CD8-positive, alpha-beta memory T cell (primary cell): ENCODE measurements around the gene ASIP. TPM values are rescaled to one million over a fixed set of nuclear protein-coding genes. Genes with fewer than 3 reads are reported as not detected.
A peak's percentile ranks its signal among the peaks of the same experiment; 100 is the strongest.

ENCODE experiments used
- CTCF ChIA-PET: fragments of 350-600 bp; sonication (Branson Sonifier 250); formaldehyde crosslinking; loops from one replicate; lab custom pipeline; 2021; ENCODE audit warnings: antibody characterized with exemption; lab: Charles Lee
- POLR2A ChIA-PET: fragments of 350-600 bp; sonication (Branson Sonifier 250); formaldehyde crosslinking; loops from one replicate; lab custom pipeline; 2021; ENCODE audit warnings: antibody characterized with exemption; lab: Charles Lee
- DNase-seq, 5 donors: peaks; one replicate each; pipeline versions ENCODE4 v3.0.0 to v3.0.0-alpha.2; 2020 to 2022; ENCODE audit warnings: mixed read lengths in 1 of 5
- H3K27ac ChIP-seq: one replicate; pipeline ENCODE4 v1.7.0; 2013; ENCODE audit warnings: low read depth, mild to moderate bottlenecking, low read length, moderate library complexity
- H3K27me3 ChIP-seq: 2 replicates; pipeline ENCODE4 v1.7.0; 2013; ENCODE audit warnings: low read length, mild to moderate bottlenecking; ENCODE audit not compliant: insufficient read depth, poor library complexity, severe bottlenecking
- H3K36me3 ChIP-seq: 2 replicates; pipeline ENCODE4 v1.7.0; 2013; ENCODE audit warnings: mild to moderate bottlenecking, low read length, moderate library complexity; ENCODE audit not compliant: insufficient read depth
- H3K4me1 ChIP-seq: 2 replicates; pipeline ENCODE4 v1.7.0; 2013; ENCODE audit warnings: mild to moderate bottlenecking, low read length, moderate library complexity; ENCODE audit not compliant: insufficient read depth
- H3K4me3 ChIP-seq: 2 replicates; pipeline ENCODE4 v1.7.0; 2013; ENCODE audit warnings: mild to moderate bottlenecking, low read length
- H3K9me3 ChIP-seq: 2 replicates; pipeline ENCODE4 v1.7.0; 2013; ENCODE audit warnings: mild to moderate bottlenecking, low read length
- H3K27ac Mint-ChIP-seq, 8 donors: one replicate each; pipeline ENCODE4 v1.8.0; 2020 to 2021; ENCODE audit warnings: mixed read lengths in 8 of 8, mild to moderate bottlenecking in 6 of 8, inconsistent platforms in 3 of 8, moderate library complexity in 3 of 8
- H3K27me3 Mint-ChIP-seq, 2 donors: one replicate each; pipeline ENCODE4 v1.8.0; 2020 to 2021; ENCODE audit warnings: mixed read lengths in 2 of 2, mild to moderate bottlenecking in 1 of 2, moderate library complexity in 1 of 2
- H3K36me3 Mint-ChIP-seq, 3 donors: one replicate each; pipeline ENCODE4 v1.8.0; 2020 to 2021; ENCODE audit warnings: mixed read lengths in 3 of 3, inconsistent platforms in 1 of 3, mild to moderate bottlenecking in 1 of 3
- H3K4me1 Mint-ChIP-seq, 3 donors: one replicate each; pipeline ENCODE4 v1.8.0; 2020 to 2021; ENCODE audit warnings: mixed read lengths in 3 of 3, inconsistent platforms in 1 of 3, mild to moderate bottlenecking in 1 of 3
- H3K4me3 Mint-ChIP-seq, 7 donors: one replicate each; pipeline ENCODE4 v1.8.0; 2020 to 2021; ENCODE audit warnings: mixed read lengths in 7 of 7, mild to moderate bottlenecking in 6 of 7, moderate library complexity in 4 of 7, inconsistent platforms in 2 of 7
- H3K9me3 Mint-ChIP-seq, 5 donors: one replicate each; pipeline ENCODE4 v1.8.0; 2020 to 2022; ENCODE audit warnings: mixed read lengths in 5 of 5, mild to moderate bottlenecking in 3 of 5, moderate library complexity in 2 of 5, inconsistent platforms in 1 of 5
- polyA plus RNA-seq: library from polyadenylated mRNA; unstranded; fragments of 300-500 nt; fragmentation: Illumina TruSeq; gene quantifications from one replicate; pipeline ENCODE4 v1.2.3, GENCODE V29; 2021
- total RNA-seq, 2 experiments: library from RNA; stranded (reverse); gene quantifications; one replicate each; pipeline ENCODE4 v1.2.3, GENCODE V29; 2021

Gene ASIP
- total and polyA plus RNA-seq, 3 experiments from 2014 or later = not detected

DNA sequence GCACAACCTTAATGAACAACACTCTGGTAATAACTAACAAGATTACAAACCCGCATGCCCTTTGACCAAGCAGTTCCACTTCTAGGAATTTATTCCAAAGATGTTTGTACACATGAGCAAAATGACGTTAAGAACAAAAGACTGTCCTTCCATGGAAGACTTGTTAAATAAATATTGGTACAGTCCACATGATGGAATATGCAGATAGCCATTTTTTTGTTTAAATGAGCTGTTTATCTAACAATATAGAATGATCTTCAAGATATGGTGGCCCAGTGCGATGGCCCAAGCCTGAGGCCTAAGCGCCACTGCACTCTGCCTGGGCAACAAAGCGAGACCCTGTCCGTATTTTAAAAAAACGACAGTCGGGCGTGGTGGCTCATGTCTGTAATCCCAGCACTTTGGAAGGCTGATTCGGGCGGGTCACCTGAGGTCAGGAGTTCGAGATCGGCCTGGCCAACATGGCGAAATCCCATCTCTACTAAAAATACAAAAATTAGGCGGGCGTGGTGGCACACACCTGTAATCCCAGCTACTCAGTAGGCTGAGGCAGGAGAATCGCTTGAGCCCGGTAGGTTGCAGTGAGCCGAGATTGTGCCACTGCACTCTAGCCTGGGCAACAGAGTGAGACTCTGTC lies 69.4 kb downstream of the ASIP start:
- Mint-ChIP-seq H3K36me3 (no peaks in the 10 kb centered on the region), H3K9me3 (no peaks in the 10 kb centered on the region), H3K27me3 (peaks cover 2 to 21% of the 10 kb centered on the region in 2 donors), H3K27ac (no peak overlapping the region), H3K4me1 (peaks cover 6 to 13% (median 12%) of the 10 kb centered on the region in 3 donors), H3K4me3 (no peak overlapping the region)
- DNase-seq = no peak
- ChIA-PET POLR2A (no interaction called here), CTCF (interaction anchor here (1.0 to 3.5 kb wide), 5 partner anchors 8 to 457 kb away, joined by 3 to 73 read pairs (median 29); partner anchors contain the start of genes AHCY and DYNLRB1)
- Histone ChIP-seq H3K27ac (no peak overlapping the region), H3K36me3 (no peaks in the 10 kb centered on the region), H3K27me3 (peaks cover 7% of the 10 kb centered on the region), H3K9me3 (no peaks in the 10 kb centered on the region), H3K4me3 (no peak overlapping the region), H3K4me1 (peaks cover 9% of the 10 kb centered on the region)

DNA sequence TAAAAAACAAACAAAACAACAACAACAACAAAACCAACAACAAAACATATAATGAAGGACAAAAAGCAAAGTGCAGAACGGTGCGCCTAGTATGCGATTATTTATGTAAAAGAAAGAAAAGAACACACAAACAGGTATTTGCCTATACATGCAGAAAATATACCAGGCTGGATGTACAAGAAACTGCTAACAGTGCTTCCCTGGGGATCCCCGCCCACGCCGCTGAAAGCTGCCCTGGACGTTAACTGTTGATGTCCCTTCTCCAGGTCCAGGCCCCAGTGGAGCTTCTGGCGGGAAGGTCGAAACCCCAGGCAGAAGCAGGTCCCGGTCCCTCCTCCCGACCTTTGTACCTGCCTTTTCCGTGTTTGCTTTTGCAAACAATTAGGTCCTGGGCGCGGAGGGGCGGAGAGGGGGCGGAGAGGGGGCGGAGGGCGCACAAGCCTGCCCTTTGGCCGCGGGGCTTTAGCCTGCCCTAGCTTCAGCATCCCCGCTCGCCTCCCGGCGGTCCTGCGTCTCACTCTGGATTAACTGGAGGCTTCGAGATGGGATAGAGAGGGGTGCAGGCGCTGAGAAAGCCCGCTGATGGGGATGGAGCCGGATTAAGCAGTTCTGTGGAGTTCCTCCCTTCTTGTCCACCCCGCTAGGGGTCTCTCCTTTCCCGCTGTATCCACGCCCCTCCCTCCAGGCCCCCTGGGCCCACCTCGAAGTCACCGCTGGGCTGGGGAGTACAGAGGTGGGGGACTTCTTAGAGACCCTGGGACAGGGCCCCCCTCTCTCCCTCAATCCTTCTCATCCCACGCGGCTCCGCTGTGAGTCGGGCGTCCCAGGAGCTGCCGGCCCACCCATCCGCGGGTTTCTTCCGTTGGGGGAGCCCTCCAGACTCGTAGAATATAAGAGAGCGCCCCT lies 70.1 kb downstream of the ASIP start:
- H3K36me3 ChIP-seq = no peaks in the 10 kb centered on the region
- H3K9me3 ChIP-seq = no peaks in the 10 kb centered on the region
- Mint-ChIP-seq H3K27ac (peak overlapping the region in 1 of 8 donors; percentile 17), H3K9me3 (no peaks in the 10 kb centered on the region), H3K4me3 (no peak overlapping the region), H3K36me3 (no peaks in the 10 kb centered on the region), H3K4me1 (peaks cover 6 to 13% (median 12%) of the 10 kb centered on the region in 3 donors), H3K27me3 (peaks cover 2 to 23% of the 10 kb centered on the region in 2 donors)
- CTCF ChIA-PET = interaction anchor here (1.0 to 3.5 kb wide), 14 partner anchors 9 to 461 kb away, joined by 3 to 73 read pairs (median 10); partner anchors contain the start of genes AHCY, DYNLRB1, ITCH and PIGU
- H3K27ac ChIP-seq = no peak overlapping the region
- POLR2A ChIA-PET = no interaction called here
- DNase-seq = no peak
- H3K27me3 ChIP-seq = peaks cover 7% of the 10 kb centered on the region
- no peak overlapping the region for H3K4me3 ChIP-seq
- H3K4me1 ChIP-seq = peaks cover 9% of the 10 kb centered on the region

- no peak for DNase-seq
- Mint-ChIP-seq H3K4me1 (peaks cover 6 to 13% (median 12%) of the 10 kb centered on the region in 3 donors), H3K9me3 (no peaks in the 10 kb centered on the region), H3K27ac (peak overlapping the region in 1 of 8 donors; percentile 17), H3K27me3 (peaks cover 2 to 23% of the 10 kb centered on the region in 2 donors), H3K36me3 (no peaks in the 10 kb centered on the region), H3K4me3 (no peak overlapping the region)
- peaks cover 7% of the 10 kb centered on the region for H3K27me3 ChIP-seq
- H3K4me3 ChIP-seq = no peak overlapping the region
- no peak overlapping the region for H3K27ac ChIP-seq
- H3K36me3 ChIP-seq = no peaks in the 10 kb centered on the region
- H3K4me1 ChIP-seq = peaks cover 9% of the 10 kb centered on the region
- CTCF ChIA-PET = interaction anchor here (0.8 to 3.5 kb wide), 43 partner anchors 9 to 463 kb away, joined by 3 to 73 read pairs (median 6); partner anchors contain the start of genes AHCY, DYNLRB1, ITCH and MAP1LC3A
- no peaks in the 10 kb centered on the region for H3K9me3 ChIP-seq
- POLR2A ChIA-PET = interaction anchor here (1.2 kb wide), 1 partner anchor 396 kb away, joined by 3 read pairs; no protein-coding TSS in a partner anchor
These were observed 70.8 kb downstream of the ASIP start for GRCh38 chr20:34312024-34312460.

DNA sequence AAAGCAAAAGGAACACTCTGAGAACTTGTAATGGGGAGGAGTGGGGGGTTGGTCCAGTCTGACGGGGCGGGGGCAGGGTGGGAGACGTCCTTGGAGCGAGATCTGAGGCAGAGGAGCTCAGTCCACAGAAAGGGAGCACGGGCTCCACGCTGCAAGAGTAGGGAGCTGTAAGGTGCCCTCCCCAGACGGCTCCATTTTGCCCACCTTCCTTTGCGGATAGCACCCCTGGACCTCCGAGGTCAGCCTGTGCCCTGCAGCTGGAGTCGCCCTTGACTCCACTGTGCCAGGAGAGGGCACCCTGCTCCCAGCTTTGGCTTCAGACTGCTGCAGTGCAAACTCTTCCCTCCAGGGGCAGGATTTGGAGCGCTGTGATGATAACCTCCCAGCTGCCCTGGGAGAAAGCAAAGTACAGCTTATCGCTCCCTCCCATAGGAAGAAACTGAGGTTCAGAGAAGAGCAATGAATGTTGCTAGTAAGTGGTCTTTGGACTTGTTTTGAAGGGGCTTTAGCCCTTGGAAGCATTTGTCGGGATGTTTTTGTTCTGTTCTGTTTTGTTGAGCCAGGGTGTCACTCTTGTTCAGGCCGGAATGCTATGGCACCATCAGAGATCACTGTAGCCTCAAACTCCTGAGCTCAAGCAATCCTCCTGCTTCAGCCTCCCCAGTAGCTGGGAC lies 71.5 kb downstream of the ASIP start:
- Histone ChIP-seq H3K36me3 (no peaks in the 10 kb centered on the region), H3K27me3 (peaks cover 7% of the 10 kb centered on the region), H3K4me3 (no peak overlapping the region), H3K4me1 (peaks cover 9% of the 10 kb centered on the region), H3K9me3 (no peaks in the 10 kb centered on the region), H3K27ac (no peak overlapping the region)
- Mint-ChIP-seq H3K36me3 (no peaks in the 10 kb centered on the region), H3K27ac (peak overlapping the region in 4 of 8 donors; percentile 11 to 90 (median 70)), H3K4me1 (peaks cover 6 to 13% (median 12%) of the 10 kb centered on the region in 3 donors), H3K4me3 (peak overlapping the region in 6 of 7 donors; percentile 0 to 63 (median 28)), H3K9me3 (no peaks in the 10 kb centered on the region), H3K27me3 (peaks cover 2 to 23% of the 10 kb centered on the region in 2 donors)
- POLR2A ChIA-PET = interaction anchor here (0.6 to 1.2 kb wide), 2 partner anchors 10 to 395 kb away, joined by 3 read pairs; partner anchors contain the start of gene AHCY
- CTCF ChIA-PET = interaction anchor here (0.6 to 3.5 kb wide), 55 partner anchors 10 to 464 kb away, joined by 3 to 73 read pairs (median 5); partner anchors contain the start of genes AHCY, DYNLRB1, ITCH and MAP1LC3A
- DNase-seq = peak; percentile 76 to 89 (median 80)

DNA sequence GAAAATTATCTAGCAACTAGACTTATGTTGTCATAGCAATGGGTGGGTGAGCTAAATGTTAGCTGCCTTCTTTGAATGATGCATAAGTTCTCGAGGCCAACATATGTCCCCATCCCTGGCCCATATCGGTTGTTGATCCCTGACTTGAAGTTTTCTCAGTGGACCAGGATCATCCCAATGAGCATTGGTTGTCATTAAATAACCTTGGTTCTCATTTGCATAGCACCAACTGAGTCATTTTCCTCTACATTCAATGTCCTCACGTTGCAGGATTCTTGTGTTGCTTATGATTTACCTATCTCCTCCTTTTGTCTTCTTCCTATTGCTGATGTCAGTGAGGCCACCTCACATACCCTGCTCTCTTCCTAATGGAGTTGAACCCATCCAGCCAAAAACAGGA lies 74.0 kb downstream of the ASIP start:
- Histone ChIP-seq H3K27ac (no peak overlapping the region), H3K9me3 (no peaks in the 10 kb centered on the region), H3K4me3 (no peak overlapping the region), H3K36me3 (no peaks in the 10 kb centered on the region), H3K27me3 (peaks cover 7% of the 10 kb centered on the region), H3K4me1 (peaks cover 9% of the 10 kb centered on the region)
- H3K27me3 Mint-ChIP-seq = peaks cover 2 to 24% of the 10 kb centered on the region in 2 donors
- no peaks in the 10 kb centered on the region for H3K36me3 Mint-ChIP-seq
- no peak overlapping the region for H3K4me3 Mint-ChIP-seq
- no peak for DNase-seq
- POLR2A ChIA-PET = no interaction called here
- H3K27ac Mint-ChIP-seq = no peak overlapping the region
- H3K4me1 Mint-ChIP-seq = peaks cover 6 to 13% (median 12%) of the 10 kb centered on the region in 3 donors
- H3K9me3 Mint-ChIP-seq = no peaks in the 10 kb centered on the region
- CTCF ChIA-PET = interaction anchor here (1.5 kb wide), 1 partner anchor 455 kb away, joined by 4 read pairs; no protein-coding TSS in a partner anchor

DNA sequence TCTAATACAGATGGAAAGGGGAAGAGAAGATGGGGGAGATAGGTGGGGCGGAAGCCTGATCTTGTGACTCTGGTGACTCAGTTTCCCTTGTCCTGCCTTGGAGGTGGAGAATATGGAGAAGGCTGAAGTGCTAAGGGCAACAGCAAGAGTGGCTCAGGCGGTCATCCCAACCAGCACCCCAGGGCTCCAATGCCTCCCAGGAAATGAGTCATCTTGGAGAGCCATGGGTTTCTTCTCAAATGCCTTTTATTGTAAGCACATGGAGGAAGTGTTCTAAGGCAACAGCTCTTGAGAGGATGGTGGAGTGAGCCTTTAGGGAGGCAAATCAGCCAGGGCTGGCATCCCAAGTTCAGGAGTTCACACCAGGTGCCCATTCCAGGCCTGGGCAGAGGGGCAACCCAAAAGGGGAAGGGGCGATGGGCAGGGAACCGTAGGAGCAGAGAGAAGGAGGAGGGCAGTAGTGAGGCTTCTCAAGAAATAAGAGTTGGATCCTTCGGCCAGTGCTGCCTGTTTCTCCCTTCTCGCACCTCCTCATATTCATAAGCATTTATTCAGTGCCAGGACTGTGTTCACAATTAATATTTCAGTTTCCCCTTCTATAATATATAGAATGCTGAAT lies 75.1 kb downstream of the ASIP start:
- Mint-ChIP-seq H3K27me3 (peaks cover 4 to 24% of the 10 kb centered on the region in 2 donors), H3K36me3 (no peaks in the 10 kb centered on the region), H3K27ac (peak overlapping the region in 1 of 8 donors; percentile 26), H3K4me1 (peaks cover 6 to 13% (median 12%) of the 10 kb centered on the region in 3 donors), H3K4me3 (no peak overlapping the region), H3K9me3 (no peaks in the 10 kb centered on the region)
- peaks cover 7% of the 10 kb centered on the region for H3K27me3 ChIP-seq
- ChIA-PET POLR2A (interaction anchor here (0.6 kb wide), 1 partner anchor 42 kb away, joined by 3 read pairs; no protein-coding TSS in a partner anchor), CTCF (no interaction called here)
- no peak overlapping the region for H3K4me3 ChIP-seq
- no peak for DNase-seq
- H3K9me3 ChIP-seq = no peaks in the 10 kb centered on the region
- no peaks in the 10 kb centered on the region for H3K36me3 ChIP-seq
- H3K4me1 ChIP-seq = peaks cover 9% of the 10 kb centered on the region
- no peak overlapping the region for H3K27ac ChIP-seq
